ENCODE data around the gene CEACAM8. TPM values are rescaled to one million over a fixed set of nuclear protein-coding genes. Genes with fewer than 3 reads are reported as not detected.

Gene CEACAM8
- polyA plus RNA-seq, 2 of the 4 experiments (the other 2 are of a cell fraction) = not detected

DNA sequence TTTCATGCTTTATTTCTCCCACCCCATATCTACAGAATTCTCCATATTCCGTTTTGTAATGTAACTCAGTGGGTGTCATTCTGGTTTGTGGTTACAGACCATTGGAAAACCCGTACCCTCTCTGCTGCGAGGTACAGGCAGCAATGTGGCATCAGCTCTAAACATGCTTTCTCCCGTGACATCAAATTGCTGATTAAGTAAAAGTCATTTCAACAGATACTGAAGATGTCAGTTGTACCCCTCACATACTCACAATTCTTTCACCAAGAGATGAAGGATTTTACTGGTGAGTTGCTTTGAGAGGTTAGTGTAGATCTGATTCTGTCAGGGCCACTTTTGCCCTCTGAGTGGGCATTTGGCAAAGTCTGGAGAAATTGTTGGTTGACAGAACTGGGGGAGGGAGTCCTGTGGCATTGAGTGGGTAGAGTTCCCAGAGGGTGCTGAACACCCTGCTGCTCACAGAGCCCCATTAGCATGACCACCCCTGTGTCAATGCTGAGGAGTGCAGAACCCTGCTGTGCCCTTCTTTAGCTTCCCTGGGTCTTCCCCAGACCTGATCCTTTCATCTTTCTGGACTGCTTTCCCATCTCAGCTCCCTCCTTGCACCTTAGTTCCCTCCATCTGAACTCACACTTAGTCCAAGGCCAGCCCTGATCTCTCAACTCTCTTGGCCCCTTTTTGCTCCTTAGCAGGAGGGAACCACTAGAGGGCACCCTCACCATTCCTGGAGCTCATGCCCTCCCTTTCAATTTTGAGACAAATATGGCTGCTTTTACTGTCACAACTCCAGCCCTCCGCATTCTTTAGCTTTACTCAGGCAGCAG is 39.9 kb upstream of the CEACAM8 start:
- POLR2A ChIA-PET = no interaction called here
- Histone ChIP-seq H3K4me2 (0 out of 3 replicates have a peak overlapping the region, but pooled peaks have one; percentile 14), H3K4me3 (no peak overlapping the region), H3K9me3 (peaks cover 3% of the 10 kb centered on the region), H3K27ac (no peak overlapping the region), H3K4me1 (no peaks in the 10 kb centered on the region)
- 44% methylated on average over 5 of the region's 5 CpGs for WGBS (ENCODE audit: missing lambda C conversion rate)
- FAIRE-seq = peak; percentile 99
- ATAC-seq = peak; percentile 68 to 92
- CTCF ChIA-PET = interaction anchor here (0.6 to 5.2 kb wide), 36 partner anchors 8 to 290 kb away, joined by 3 to 32 read pairs (median 5); no protein-coding TSS in a partner anchor
- TF ChIP-seq RAD21 (conservative IDR thresholded peaks at IDR 0.05 in 1 of 2, IDR thresholded peaks at IDR 0.05 in 1 of 2) (peak; percentile 79 to 94), SMC3 (IDR thresholded peaks at IDR 0.05) (peak; percentile 62), RARB (CRISPR knock-in tag; IDR thresholded peaks at IDR 0.05) (no peak), CHD2 (IDR thresholded peaks at IDR 0.05; ENCODE audit: low read length, partially characterized antibody) (no peak), MAFK (IDR thresholded peaks at IDR 0.05; ENCODE audit: partially characterized antibody) (peak; percentile 56)
- TF ChIP-seq, protein P1, sequence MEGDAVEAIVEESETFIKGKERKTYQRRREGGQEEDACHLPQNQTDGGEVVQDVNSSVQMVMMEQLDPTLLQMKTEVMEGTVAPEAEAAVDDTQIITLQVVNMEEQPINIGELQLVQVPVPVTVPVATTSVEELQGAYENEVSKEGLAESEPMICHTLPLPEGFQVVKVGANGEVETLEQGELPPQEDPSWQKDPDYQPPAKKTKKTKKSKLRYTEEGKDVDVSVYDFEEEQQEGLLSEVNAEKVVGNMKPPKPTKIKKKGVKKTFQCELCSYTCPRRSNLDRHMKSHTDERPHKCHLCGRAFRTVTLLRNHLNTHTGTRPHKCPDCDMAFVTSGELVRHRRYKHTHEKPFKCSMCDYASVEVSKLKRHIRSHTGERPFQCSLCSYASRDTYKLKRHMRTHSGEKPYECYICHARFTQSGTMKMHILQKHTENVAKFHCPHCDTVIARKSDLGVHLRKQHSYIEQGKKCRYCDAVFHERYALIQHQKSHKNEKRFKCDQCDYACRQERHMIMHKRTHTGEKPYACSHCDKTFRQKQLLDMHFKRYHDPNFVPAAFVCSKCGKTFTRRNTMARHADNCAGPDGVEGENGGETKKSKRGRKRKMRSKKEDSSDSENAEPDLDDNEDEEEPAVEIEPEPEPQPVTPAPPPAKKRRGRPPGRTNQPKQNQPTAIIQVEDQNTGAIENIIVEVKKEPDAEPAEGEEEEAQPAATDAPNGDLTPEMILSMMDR (IDR thresholded peaks at IDR 0.05) = peak; percentile 88
- TF ChIP-seq, protein P2, sequence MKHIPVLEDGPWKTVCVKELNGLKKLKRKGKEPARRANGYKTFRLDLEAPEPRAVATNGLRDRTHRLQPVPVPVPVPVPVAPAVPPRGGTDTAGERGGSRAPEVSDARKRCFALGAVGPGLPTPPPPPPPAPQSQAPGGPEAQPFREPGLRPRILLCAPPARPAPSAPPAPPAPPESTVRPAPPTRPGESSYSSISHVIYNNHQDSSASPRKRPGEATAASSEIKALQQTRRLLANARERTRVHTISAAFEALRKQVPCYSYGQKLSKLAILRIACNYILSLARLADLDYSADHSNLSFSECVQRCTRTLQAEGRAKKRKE (CRISPR knock-in tag; IDR thresholded peaks at IDR 0.05; ENCODE audit: low read depth) = no peak
- peak; percentile 71 to 73 for DNase-seq (ENCODE audit: low read depth in 1 of 2, low spot score in 1 of 2)

DNA sequence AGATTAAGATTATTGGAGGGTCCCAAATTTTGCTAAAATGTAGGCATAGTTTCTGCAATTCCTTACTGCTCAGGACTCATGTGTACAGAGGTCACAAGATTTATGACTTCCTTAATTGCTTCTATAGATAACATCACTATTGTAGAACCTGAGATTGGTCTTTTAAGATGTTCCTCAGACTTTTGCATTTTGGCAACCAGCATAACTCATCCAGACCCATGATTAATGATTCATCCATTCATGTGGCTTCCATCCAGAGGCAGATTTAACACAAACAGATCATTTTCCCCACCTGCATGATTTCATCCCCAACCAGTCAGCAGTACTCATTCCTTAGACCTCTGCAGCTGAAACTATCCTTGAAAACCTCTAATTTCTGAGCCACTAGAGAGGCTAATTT is 34.5 kb upstream of the CEACAM8 start:
- H3K4me3 ChIP-seq = no peak overlapping the region
- no peak for DNase-seq (ENCODE audit: low read depth in 1 of 2, low spot score in 1 of 2)
- peak; percentile 99 for FAIRE-seq
- ATAC-seq = no peak
- H3K4me1 ChIP-seq = no peaks in the 10 kb centered on the region
- POLR2A ChIA-PET = no interaction called here
- CTCF ChIA-PET = interaction anchor here (1.2 to 1.8 kb wide), 3 partner anchors 23 to 65 kb away, joined by 3 to 9 read pairs (median 6); no protein-coding TSS in a partner anchor
- no peak overlapping the region for H3K27ac ChIP-seq
- H3K9me3 ChIP-seq = peaks cover 17% of the 10 kb centered on the region
- no peak overlapping the region for H3K4me2 ChIP-seq
- TF ChIP-seq HOXB5 (CRISPR knock-in tag; IDR thresholded peaks at IDR 0.05) (no peak), MYC (IDR thresholded peaks at IDR 0.05; ENCODE audit: borderline replicate concordance, low read length) (no peak)

GRCh38 chr19:42628411-42629140 is 33.9 kb upstream of the CEACAM8 start:
- no peak overlapping the region for H3K4me2 ChIP-seq
- FAIRE-seq (no peak), DNase-seq (ENCODE audit: low read depth in 1 of 2, low spot score in 1 of 2) (no peak), ATAC-seq (no peak)
- ChIA-PET CTCF (interaction anchor here (1.1 to 1.8 kb wide), 4 partner anchors 22 to 65 kb away, joined by 3 to 9 read pairs (median 5); no protein-coding TSS in a partner anchor), POLR2A (no interaction called here)
- H3K4me3 ChIP-seq = no peak overlapping the region
- H3K4me1 ChIP-seq = no peaks in the 10 kb centered on the region
- 0% methylated on average over 2 of the region's 2 CpGs for WGBS (ENCODE audit: missing lambda C conversion rate)
- H3K9me3 ChIP-seq = peaks cover 17% of the 10 kb centered on the region
- TF ChIP-seq EHF (CRISPR knock-in tag; IDR thresholded peaks at IDR 0.05) (no peak), CBX2 (IDR thresholded peaks at IDR 0.05; ENCODE audit: borderline replicate concordance, low read depth) (no peak), HMGXB4 (CRISPR knock-in tag; IDR thresholded peaks at IDR 0.05; ENCODE audit: borderline replicate concordance) (no peak), CHD4 (IDR thresholded peaks at IDR 0.05; ENCODE audit: borderline replicate concordance) (no peak), USF2 (IDR thresholded peaks at IDR 0.05) (no peak), FOSL2 (IDR thresholded peaks at IDR 0.05) (no peak), FOSL2 (CRISPR knock-in tag; IDR thresholded peaks at IDR 0.05) (no peak), FOXS1 (CRISPR knock-in tag; IDR thresholded peaks at IDR 0.05) (no peak), ZFP36 (IDR thresholded peaks at IDR 0.05; ENCODE audit: borderline replicate concordance, partially characterized antibody) (no peak), CEBPB (IDR thresholded peaks at IDR 0.05) (no peak), ZSCAN20 (CRISPR knock-in tag; IDR thresholded peaks at IDR 0.05) (no peak), HDAC2 (IDR thresholded peaks at IDR 0.05) (no peak), CHD2 (IDR thresholded peaks at IDR 0.05; ENCODE audit: low read length, partially characterized antibody) (no peak), RAD21 (conservative IDR thresholded peaks at IDR 0.05 in 1 of 2, IDR thresholded peaks at IDR 0.05 in 1 of 2) (no peak), NPAS2 (CRISPR knock-in tag; IDR thresholded peaks at IDR 0.05; ENCODE audit: borderline replicate concordance) (no peak), HOXB5 (CRISPR knock-in tag; IDR thresholded peaks at IDR 0.05) (no peak)
- TF ChIP-seq, protein P1 (IDR thresholded peaks at IDR 0.05) = no peak
- no peak overlapping the region for H3K27ac ChIP-seq

Data from A549 (cell line).